Liver (tissue), 3 donors: Measurements from ENCODE around the gene C10orf71.

Experiments used
- EGR1 ChIP-seq, 2 donors: IDR thresholded peaks; 2 replicates each; pipeline ENCODE4 v1.6.1; 2016 to 2018; ENCODE audit warnings: antibody characterized with exemption in 2 of 2, low read depth in 2 of 2
- FOXA1 ChIP-seq: IDR thresholded peaks from 2 replicates; pipeline ENCODE4 v1.6.1; 2016; ENCODE audit warnings: antibody characterized with exemption
- GABPA ChIP-seq, 2 donors: IDR thresholded peaks in 1 of 2; conservative IDR thresholded peaks in 1 of 2; 2 replicates each; pipeline ENCODE4 v1.6.1; 2016; ENCODE audit warnings: antibody characterized with exemption in 2 of 2, mild to moderate bottlenecking in 1 of 2, moderate library complexity in 1 of 2
- JUND ChIP-seq, 2 donors: IDR thresholded peaks; 2 replicates each; pipeline ENCODE4 v1.6.1; 2016; ENCODE audit warnings: antibody characterized with exemption in 2 of 2
- RAD21 ChIP-seq, 2 donors: IDR thresholded peaks; 2 replicates each; pipeline ENCODE4 v1.6.1; 2016; ENCODE audit warnings: antibody characterized with exemption in 2 of 2, mild to moderate bottlenecking in 2 of 2
- RXRA ChIP-seq, 2 donors: IDR thresholded peaks; 2 replicates each; pipeline ENCODE4 v1.6.1; 2017 to 2018; ENCODE audit warnings: antibody characterized with exemption in 2 of 2, mild to moderate bottlenecking in 1 of 2
- SP1 ChIP-seq: IDR thresholded peaks from 2 replicates; pipeline ENCODE4 v1.6.1; 2018; ENCODE audit warnings: antibody characterized with exemption, mild to moderate bottlenecking
- TAF1 ChIP-seq: conservative IDR thresholded peaks from 2 replicates; pipeline ENCODE4 v1.6.1; 2016; ENCODE audit warnings: antibody characterized with exemption, mild to moderate bottlenecking
- TF ChIP-seq, protein P1 (sequence below): fragments of 150-350 bp; IDR thresholded peaks from 2 replicates; pipeline ENCODE4 v1.5.1; 2017; ENCODE audit warnings: improper control_type of control experiment, low read depth, low read length; ENCODE audit not compliant: missing input control
- TF ChIP-seq, protein P2 (sequence below): IDR thresholded peaks from 2 replicates; pipeline ENCODE4 v1.6.1; 2016; ENCODE audit warnings: antibody characterized with exemption, mild to moderate bottlenecking
- TF ChIP-seq, protein P3 (sequence below): IDR thresholded peaks from 2 replicates; pipeline ENCODE4 v1.6.1; 2016; ENCODE audit warnings: antibody characterized with exemption
- TF ChIP-seq, protein P4 (sequence below): IDR thresholded peaks from 2 replicates; pipeline ENCODE4 v1.6.1; 2016; ENCODE audit warnings: antibody characterized with exemption
- donor health status: healthy.
- donor health status: healthy.

DNA sequence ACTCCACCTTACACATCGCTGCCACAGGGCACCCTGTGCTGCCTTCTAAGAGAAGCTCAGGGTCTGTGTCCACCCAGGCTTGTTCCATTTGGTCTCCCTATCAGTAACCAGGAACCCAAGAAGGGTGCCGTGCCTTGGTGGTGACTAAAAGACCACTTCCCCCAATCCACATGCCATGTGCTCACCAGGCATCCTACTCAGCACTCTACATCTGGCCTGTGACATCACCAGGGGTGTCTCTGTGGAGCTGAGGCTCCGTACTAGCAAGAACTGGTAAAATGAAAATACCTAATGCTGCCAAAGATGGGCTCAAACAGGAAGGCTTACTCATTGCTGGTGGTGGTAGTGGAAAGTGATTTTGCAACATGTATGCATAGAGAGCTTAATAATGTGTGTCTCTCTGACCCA lies 19.0 kb upstream of the C10orf71 start:
- TF ChIP-seq, protein P1, sequence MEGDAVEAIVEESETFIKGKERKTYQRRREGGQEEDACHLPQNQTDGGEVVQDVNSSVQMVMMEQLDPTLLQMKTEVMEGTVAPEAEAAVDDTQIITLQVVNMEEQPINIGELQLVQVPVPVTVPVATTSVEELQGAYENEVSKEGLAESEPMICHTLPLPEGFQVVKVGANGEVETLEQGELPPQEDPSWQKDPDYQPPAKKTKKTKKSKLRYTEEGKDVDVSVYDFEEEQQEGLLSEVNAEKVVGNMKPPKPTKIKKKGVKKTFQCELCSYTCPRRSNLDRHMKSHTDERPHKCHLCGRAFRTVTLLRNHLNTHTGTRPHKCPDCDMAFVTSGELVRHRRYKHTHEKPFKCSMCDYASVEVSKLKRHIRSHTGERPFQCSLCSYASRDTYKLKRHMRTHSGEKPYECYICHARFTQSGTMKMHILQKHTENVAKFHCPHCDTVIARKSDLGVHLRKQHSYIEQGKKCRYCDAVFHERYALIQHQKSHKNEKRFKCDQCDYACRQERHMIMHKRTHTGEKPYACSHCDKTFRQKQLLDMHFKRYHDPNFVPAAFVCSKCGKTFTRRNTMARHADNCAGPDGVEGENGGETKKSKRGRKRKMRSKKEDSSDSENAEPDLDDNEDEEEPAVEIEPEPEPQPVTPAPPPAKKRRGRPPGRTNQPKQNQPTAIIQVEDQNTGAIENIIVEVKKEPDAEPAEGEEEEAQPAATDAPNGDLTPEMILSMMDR: no peak
- no peak for TF ChIP-seq RAD21 (IDR thresholded peaks at IDR 0.05)
- TF ChIP-seq, protein P2, sequence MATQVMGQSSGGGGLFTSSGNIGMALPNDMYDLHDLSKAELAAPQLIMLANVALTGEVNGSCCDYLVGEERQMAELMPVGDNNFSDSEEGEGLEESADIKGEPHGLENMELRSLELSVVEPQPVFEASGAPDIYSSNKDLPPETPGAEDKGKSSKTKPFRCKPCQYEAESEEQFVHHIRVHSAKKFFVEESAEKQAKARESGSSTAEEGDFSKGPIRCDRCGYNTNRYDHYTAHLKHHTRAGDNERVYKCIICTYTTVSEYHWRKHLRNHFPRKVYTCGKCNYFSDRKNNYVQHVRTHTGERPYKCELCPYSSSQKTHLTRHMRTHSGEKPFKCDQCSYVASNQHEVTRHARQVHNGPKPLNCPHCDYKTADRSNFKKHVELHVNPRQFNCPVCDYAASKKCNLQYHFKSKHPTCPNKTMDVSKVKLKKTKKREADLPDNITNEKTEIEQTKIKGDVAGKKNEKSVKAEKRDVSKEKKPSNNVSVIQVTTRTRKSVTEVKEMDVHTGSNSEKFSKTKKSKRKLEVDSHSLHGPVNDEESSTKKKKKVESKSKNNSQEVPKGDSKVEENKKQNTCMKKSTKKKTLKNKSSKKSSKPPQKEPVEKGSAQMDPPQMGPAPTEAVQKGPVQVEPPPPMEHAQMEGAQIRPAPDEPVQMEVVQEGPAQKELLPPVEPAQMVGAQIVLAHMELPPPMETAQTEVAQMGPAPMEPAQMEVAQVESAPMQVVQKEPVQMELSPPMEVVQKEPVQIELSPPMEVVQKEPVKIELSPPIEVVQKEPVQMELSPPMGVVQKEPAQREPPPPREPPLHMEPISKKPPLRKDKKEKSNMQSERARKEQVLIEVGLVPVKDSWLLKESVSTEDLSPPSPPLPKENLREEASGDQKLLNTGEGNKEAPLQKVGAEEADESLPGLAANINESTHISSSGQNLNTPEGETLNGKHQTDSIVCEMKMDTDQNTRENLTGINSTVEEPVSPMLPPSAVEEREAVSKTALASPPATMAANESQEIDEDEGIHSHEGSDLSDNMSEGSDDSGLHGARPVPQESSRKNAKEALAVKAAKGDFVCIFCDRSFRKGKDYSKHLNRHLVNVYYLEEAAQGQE: no peak
- no peak for TF ChIP-seq JUND (IDR thresholded peaks at IDR 0.05)
- no peak for TF ChIP-seq GABPA (IDR thresholded peaks at IDR 0.05 in 1 of 2, conservative IDR thresholded peaks at IDR 0.05 in 1 of 2)
- TF ChIP-seq FOXA1: no peak
- TF ChIP-seq SP1: no peak
- no peak for TF ChIP-seq EGR1 (IDR thresholded peaks at IDR 0.05; ENCODE audit: low read depth in 2 of 2)
- TF ChIP-seq, protein P3, sequence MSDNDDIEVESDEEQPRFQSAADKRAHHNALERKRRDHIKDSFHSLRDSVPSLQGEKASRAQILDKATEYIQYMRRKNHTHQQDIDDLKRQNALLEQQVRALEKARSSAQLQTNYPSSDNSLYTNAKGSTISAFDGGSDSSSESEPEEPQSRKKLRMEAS: no peak
- TF ChIP-seq TAF1: no peak
- TF ChIP-seq, protein P4, sequence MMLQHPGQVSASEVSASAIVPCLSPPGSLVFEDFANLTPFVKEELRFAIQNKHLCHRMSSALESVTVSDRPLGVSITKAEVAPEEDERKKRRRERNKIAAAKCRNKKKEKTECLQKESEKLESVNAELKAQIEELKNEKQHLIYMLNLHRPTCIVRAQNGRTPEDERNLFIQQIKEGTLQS: no peak
- no peak for TF ChIP-seq RXRA (IDR thresholded peaks at IDR 0.05)
